ENCODE data around the gene CELF1.

Gene CELF1

DNA sequence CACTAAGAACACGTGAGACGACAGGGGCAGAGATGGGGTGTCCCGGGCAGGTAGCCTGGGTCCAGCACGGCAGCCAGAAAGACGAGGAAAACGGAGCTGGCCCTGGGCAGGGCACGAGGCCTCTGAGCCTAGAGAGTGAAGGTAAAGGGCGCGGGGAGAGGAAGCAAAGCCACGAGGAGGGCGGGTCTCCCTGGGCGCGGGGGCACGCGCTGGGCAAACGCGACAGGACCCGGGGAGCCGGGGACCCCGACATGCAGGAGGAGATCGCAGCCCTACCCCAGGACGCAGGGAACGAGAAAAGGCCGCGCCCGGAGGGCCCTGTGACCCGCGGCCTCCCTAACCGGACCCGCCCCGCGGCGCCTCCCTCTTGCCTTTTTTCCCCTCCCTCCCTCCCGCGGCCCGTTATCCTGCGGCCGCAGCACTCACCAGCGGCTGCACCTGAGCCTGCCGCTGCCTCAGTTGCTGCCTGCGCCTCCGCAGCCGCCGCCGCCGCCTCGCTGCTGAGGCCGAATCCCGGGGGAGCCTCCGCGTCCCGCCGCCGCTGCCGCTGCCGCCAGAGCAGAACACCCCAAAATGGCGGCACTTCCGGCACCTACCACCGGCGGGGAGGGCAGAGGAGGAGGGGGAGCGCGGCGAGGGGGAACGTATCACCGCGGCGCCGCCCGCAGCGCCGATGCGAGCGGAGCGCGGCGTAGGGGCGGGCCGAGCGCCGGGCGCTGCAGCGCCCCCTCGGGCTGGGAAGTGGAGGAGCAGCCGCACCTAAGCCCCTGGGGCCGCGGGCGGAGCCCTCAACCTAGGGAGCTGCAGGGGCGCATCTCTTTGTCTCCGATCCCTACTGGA, at the start of gene CELF1:
TSS of gene CELF1 (minus strand) at position 567 of the 840 bp plus-strand sequence. CDS start 53,609 bp downstream, outside the sequence.
- DNase-seq (ENCODE audit: low spot score): peak; percentile 92

- DNase-seq (ENCODE audit: low spot score): no peak
Measured at GRCh38 chr11:47599902-47600301, 47.0 kb upstream of the CELF1 start.

GRCh38 chr11:47595967-47596366, 43.0 kb upstream of the CELF1 start:
- no peak for DNase-seq (ENCODE audit: low spot score)

GRCh38 chr11:47595029-47595428, 42.1 kb upstream of the CELF1 start:
- DNase-seq (ENCODE audit: low spot score): no peak

DNA sequence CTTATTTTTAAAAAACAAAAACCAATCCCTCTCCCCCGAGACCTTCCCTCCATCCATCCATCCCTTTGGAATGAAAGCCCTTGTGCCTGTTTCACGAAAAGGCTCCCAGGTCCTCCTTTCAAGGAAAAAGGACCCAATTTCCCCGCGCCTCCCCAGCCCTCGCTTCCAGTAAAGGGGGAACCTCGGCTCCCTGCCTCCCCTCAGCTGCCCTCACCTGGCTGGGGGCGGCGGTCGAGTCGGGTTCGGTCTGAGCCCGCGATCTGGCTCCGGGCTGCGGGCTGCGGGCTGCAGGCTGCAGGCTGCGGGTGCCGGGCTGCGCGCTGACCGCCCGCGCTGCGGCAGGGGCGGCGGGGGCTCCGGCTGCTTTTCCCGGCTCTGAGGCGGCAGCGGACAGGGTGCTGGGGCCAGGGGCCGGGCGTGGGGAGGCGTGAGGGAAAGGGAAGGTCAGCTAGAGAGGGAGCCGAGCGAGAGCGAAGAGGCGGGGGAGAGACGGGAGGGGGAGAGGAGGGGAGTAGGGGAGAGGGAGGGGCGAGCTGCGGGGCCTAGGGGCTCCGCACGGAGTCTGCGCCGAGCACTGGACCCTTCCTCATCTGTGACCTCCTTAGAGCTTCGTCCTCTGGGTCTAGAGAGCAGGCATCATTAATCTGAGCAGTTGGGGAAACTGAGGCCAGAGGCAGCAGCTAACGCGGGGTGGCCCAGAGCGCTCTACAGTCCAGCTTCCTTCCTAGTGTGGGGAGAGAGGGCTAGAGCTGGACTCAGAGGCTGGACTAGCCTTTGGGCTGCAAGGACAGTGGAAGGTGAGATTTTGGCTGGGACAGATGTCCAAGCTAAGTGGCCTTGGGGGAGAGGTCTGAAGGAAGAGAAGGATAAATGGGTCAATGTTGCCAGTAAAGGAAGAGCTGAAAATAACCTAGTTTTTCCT, 41.3 kb upstream of the CELF1 start, which contains the start of gene C1QTNF4:
TSS of gene C1QTNF4 (minus strand) at position 478 of the 922 bp plus-strand sequence. CDS start 3,601 bp downstream, outside the sequence.
- DNase-seq (ENCODE audit: low spot score): no peak

DNA sequence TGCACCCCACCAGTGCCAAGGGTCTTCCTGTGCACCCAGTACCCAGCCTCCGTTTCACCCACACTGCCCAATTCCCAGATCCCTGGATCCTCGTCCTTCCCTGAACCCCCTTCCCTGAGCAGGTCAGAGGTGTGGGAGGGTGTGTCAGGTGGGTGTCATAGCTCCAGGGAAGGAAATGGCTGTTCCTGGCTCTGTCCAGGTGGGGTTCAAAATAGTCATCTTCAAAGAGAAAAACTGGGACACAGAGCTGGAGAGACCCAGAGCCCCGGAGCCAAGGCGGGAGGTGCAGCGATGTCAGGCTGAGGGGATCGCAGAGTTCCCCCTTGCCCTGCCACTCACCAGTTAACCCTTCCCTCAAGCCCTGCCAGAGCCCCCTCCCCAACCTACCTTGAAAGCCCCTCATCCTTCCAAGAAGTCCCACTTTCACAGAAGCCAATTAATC, 40.6 kb upstream of the CELF1 start:
- DNase-seq (ENCODE audit: low spot score): no peak

DNA sequence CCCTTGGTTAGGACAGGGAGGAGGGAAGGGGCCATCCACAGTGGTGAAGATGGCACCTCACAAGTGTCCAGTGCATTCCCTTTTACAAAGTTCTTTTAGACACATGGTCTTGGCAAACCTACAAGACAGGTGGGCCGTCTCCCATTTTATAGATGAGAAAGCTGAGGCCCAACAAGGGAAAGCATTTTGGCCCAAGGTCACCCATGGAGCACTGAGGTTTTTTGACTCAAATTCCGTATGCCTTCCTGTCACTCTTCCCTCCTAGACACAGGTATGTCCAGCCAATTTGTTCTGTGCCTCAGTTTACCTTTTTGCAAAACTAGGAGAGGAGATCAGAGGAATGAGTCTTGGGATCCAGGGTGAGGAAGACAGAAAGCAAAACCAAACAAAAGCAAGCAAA, 40.0 kb upstream of the CELF1 start:
- DNase-seq (ENCODE audit: low spot score): no peak

DNA sequence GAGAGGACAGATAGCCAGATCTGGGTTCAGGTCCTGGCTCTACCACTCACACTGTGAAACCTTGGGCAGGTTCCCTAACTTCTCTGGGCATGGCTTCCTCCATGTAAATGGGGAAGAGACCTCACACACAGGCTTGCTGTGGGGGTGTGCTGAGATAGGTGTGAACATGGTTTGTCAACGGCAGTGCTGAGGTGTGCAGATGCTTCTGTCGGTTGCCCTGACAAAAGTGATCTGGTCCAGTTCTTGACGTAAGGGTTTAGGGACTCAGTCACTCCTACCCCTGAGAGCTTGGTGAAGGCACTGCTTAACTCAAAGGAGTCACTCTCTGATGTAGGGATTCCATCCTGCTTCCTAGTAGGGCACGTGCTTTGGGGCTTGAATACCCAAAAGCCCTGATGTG, 39.3 kb upstream of the CELF1 start:
- DNase-seq (ENCODE audit: low spot score): no peak

GRCh38 chr11:47591764-47592163, 38.8 kb upstream of the CELF1 start:
- no peak for DNase-seq (ENCODE audit: low spot score)

DNA sequence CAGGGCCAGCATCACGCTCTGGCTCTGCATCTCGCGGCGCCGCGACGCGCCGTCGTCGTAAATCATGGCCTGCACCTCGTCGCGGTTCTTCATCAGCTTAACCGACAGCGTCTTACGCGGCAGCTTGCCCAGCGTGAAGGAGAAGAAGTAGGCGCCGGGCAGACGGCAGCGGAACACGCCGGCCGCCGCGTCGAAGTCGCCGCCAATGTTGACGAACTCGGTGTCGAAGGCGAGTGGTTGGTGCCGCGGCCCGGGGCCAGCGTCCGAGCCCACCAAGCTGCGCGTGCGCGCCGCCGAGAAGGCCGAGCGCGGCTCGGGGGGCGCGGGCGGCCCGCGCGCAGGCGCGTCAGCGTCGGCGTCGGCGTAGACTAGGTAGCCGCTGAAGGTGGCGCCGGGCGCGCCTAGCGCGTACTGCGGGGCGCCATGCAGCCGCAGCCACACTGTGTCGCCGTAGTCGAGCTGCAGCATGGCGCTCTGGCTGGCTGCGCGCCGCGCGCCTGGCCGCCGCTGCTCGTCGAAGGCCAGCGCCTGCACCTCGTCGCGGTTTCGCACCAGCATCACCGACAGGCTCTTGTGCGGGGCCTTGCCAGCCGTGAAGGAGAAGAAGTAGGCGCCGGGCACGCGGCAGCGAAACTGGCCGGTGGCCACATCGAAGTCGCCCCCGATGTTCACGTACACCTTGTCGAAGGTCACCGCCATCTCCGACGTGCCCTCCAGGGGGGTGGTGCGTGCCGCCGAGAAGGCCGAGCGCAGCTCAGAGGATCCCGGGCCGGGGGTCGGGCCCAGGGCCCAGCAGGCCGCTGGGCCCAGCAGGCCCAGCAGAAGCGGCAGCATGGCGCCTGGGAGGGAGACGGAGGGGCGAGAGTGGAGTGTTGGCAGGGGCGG, 37.3 kb upstream of the CELF1 start:
- no peak for DNase-seq (ENCODE audit: low spot score)

DNA sequence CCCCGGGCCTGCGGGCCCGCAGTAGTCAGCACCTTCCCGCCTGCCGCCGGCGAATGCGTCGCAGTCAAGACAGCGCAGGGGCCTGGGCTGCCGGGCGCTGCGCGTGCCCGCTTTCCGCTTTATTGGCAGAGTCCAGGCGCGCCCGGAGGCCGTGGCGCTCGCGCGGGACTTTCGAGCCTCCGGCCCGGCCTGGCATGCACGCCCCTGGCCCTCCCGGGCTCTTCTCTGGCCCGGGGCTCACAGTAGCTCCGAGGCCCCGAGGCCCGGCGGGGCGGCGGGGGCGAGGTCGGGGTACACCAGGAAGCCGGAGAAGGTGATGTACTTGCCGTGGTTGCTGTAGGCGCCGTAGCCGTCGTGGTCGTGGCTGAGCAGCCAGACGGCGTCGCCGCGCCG, 36.6 kb upstream of the CELF1 start:
- DNase-seq (ENCODE audit: low spot score): no peak

GRCh38 chr11:47589118-47589517, 36.2 kb upstream of the CELF1 start:
- DNase-seq (ENCODE audit: low spot score): no peak

DNA sequence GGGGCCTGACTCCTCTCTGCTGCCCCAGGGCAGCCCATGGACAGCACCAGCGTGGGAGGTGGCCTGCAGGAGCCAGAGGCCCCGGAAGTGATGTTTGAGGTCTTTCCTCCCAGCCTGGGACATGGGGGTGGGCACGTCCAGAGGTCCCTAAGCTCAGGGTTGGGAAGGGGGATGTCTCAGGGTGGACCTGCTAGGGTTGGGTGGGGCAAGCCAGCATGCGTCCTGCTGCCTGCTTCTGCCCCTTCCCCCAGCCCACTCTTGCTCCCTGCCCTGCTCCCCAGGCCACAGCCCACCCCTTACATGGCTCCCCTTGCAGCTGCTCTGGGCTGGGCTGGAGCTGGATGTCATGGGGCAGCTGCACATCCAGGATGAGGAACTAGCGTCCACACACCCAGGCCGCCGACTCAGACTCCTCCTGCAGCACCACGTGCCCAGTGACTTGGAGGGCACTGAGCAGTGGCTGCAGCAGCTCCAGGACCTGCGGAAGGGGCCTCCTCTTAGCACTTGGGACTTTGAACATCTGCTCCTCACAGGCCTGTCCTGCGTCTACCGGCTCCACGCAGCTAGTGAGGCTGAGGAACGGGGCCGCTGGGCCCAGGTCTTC, 34.9 kb upstream of the CELF1 start:
- DNase-seq (ENCODE audit: low spot score): no peak

DNA sequence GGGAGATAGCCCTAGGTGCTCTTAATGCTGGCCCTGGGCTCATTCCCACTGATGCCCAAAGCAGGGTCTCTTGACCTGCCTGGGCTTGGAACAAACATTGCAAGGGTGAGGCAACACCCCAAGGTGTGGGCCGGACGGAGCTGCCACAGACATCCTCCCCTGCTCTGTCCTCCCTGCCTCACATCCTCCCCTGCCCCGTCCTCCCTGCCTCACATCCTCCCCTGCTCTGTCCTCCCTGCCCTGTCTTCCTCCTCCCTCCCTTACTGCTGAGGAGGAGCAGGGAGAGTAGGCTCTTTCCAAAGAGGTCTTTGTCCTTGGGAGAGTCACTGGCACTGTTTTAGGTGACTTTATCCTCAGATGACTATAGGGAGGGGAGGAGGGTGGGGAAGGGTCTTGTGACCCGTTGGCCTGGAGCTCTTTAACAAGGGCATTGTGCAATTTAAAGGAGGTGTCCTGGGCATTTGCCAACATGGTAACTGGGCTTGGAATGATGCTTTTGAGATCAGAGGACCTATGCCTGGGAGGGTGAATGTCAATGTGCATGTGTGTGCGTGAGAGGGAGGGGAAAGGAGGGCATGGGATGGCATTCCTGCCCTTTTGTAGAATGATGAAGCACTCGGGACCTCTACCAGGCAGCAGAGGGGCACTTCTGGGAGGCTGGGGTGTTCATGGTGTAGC, 34.2 kb upstream of the CELF1 start:
- DNase-seq (ENCODE audit: low spot score): no peak

DNA sequence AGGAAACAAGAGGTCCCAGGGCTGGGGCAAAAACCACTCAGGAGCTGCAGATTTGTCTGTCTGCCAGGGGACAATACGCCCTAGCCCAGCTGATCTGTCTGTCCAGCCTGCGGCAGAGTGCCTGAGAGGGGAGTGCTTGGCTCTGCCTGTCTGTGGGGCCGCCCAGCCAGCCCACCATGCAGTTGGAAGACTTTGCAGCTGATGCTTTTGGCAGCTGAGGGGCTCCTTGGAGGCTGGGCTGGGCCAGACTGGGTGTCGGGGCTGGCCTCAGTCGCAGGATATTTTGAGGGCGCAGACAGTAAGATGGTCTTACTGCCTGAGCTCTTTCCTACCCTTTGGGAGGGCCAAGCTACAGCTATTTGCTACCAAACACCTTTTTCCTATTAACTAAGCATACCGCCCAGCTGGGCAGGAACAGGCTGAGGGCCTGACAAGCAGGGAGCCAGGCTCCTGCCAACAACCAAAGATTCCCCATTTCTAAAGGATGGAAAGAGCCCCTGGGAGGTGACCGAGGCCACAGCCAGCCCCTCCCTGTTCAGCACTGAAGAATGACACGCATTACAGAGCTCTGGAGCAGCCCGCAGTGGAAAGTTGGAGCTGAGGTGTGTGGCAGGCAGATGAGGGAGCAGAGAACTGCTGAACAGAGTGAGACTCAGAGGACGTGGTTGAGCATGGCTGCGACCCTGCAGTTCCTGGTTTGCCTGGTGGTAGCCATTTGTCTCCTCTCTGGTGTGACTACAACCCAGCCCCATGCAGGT, 33.3 kb upstream of the CELF1 start, which contains the start of gene FAM180B:
TSS of gene FAM180B (plus strand) at position 581 of the 758 bp plus-strand sequence. CDS start at position 672, 91 bp downstream.
- DNase-seq (ENCODE audit: low spot score): no peak

DNA sequence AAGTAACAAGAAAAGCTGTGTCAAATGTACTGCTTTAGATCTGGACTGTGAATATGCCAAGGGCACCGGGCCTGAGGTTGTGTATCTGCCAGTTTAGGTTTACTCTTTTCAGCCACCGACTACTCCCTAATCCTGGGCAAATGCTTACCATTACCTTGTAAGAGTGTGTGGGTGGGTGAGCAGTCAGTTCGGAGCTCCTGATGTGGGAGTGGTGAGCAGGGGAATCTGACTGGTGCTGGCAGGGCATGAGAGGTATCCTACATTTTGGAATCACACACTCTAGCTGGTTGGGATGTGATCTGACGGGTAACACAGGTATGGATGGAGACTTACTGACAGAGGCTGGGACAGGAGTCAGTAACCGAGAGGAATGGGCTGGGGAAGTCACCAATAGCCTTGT, 30.9 kb upstream of the CELF1 start:
- no peak for DNase-seq (ENCODE audit: low spot score)

DNA sequence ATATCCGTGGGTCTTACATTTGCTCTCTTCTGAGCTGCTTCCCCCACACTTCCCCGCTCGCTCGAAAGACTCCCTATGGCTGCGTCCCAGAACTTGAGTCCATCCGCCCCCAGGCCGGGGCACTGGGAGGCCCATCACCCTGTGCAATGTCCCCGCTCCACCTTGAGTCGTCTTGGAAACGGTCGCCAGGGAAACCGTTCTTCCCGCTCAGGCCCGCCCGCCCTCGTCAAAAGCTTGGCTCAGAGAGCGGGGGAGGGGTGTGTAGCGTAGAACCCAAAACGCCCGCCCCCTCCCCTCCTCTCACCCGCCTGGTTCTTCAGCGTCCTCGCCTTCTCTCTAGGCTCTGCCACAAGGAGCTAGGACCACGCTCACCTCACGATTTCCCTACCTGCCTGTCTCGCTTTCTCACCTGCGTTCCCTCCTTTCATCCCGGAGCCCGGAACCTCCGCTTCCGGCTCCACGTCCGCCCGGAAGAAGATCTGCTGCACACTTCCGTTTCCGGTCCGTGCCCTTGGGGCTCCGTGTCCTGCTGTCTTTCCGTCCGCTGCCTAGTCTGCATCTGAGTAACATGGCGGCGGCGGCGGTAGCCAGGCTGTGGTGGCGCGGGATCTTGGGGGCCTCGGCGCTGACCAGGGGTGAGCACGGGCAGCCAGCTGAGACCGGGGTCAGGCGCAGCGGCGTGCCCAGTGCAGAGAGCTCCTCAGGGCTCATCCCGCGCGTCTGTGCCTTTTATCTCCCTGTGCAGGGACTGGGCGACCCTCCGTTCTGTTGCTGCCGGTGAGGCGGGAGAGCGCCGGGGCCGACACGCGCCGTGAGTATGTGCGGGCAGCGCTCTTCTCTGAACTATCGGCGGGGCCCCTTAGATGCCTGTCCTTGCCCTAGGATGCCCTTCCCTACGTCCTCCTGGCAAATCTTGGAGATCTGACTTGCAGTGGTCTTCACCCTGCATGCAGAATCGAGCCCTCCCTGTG, 25.9 kb upstream of the CELF1 start, which contains the start of the genes KBTBD4 and NDUFS3:
TSS of gene KBTBD4 (minus strand) at position 447 of the 971 bp plus-strand sequence. CDS start at position 428, 19 bp downstream.
TSS of gene NDUFS3 (plus strand) at position 551 of the 971 bp plus-strand sequence. CDS start at position 569, 18 bp downstream.
- peak; percentile 89 for DNase-seq (ENCODE audit: low spot score)

DNA sequence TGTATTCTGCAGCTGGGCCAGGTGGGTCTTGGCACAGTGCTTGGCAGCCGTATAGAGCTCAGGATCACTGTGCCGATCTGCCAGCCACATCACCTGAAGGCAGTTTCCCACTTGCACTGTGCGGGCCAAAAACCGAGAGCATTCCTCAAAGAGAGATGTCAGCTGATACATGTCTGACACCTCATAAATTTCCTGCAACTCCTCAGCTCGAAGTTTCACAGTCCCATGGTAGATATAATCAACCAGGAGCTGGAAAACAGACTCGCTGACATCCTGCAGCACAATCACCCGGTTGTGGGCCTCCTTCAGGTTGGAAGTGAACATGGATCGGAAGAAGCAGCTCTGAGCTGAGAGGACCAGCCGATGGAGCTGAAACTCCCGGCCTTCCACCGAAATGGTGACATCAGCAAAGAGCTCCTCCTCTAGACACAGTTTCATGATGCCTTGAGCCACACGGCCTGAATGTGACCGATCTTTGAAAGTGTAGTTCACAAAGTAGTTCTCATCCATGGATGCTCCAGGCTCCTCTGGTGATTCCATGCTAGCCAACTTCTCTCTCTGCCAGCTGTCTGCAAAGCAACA, 24.6 kb upstream of the CELF1 start:
- no peak for DNase-seq (ENCODE audit: low spot score)
